ENCODE measurements around the gene CEP112.
"Not testable (repeated sequence)": the region's sequence is repeated elsewhere in the genome, so short reads cannot be mapped to it uniquely, and the experiment has no call there.

Gene CEP112

GRCh38 chr17:65868881-65869280 lies 323.1 kb downstream of the CEP112 start:
- DNase-seq, result no peak

GRCh38 chr17:65867014-65867413 lies 324.9 kb downstream of the CEP112 start:
- DNase-seq, result no peak

GRCh38 chr17:65865715-65866425 lies 326.1 kb downstream of the CEP112 start:
- DNase-seq, result no peak

- no peak for DNase-seq
These were observed 327.5 kb downstream of the CEP112 start for GRCh38 chr17:65864394-65864793.

GRCh38 chr17:65857718-65858117 lies 334.2 kb downstream of the CEP112 start:
- DNase-seq, result no peak

GRCh38 chr17:65856865-65857264 lies 335.1 kb downstream of the CEP112 start:
- no peak for DNase-seq

GRCh38 chr17:65855675-65856074 lies 336.3 kb downstream of the CEP112 start:
- DNase-seq, result no peak

- DNase-seq, result no peak
These were observed 336.7 kb downstream of the CEP112 start for GRCh38 chr17:65855245-65855644.

GRCh38 chr17:65853816-65854215 lies 338.1 kb downstream of the CEP112 start:
- DNase-seq, result no peak

GRCh38 chr17:65852911-65853310 lies 339.0 kb downstream of the CEP112 start:
- DNase-seq, result no peak

- DNase-seq, result no peak
These were observed 339.8 kb downstream of the CEP112 start for GRCh38 chr17:65851965-65852736.

GRCh38 chr17:65850486-65850885 lies 341.4 kb downstream of the CEP112 start:
- no peak for DNase-seq

- DNase-seq, result no peak
These were observed 343.2 kb downstream of the CEP112 start for GRCh38 chr17:65848751-65849150.

GRCh38 chr17:65841089-65841488 lies 350.8 kb downstream of the CEP112 start:
- no peak for DNase-seq

GRCh38 chr17:65837232-65837631 lies 354.7 kb downstream of the CEP112 start:
- DNase-seq, result not testable (repeated sequence)

- DNase-seq, result no peak
These were observed 358.7 kb downstream of the CEP112 start for GRCh38 chr17:65833214-65833613.

GRCh38 chr17:65830356-65830755 lies 361.6 kb downstream of the CEP112 start:
- DNase-seq, result no peak

GRCh38 chr17:65826577-65826976 lies 365.4 kb downstream of the CEP112 start:
- DNase-seq, result not testable (repeated sequence)

- DNase-seq, result no peak
These were observed 367.0 kb downstream of the CEP112 start for GRCh38 chr17:65824901-65825300.

- DNase-seq, result no peak
These were observed 368.2 kb downstream of the CEP112 start for GRCh38 chr17:65823713-65824112.

- DNase-seq, result no peak
These were observed 371.1 kb downstream of the CEP112 start for GRCh38 chr17:65820811-65821210.

GRCh38 chr17:65820306-65820705 lies 371.6 kb downstream of the CEP112 start:
- DNase-seq, result no peak

- no peak for DNase-seq
These were observed 372.1 kb downstream of the CEP112 start for GRCh38 chr17:65819810-65820209.

- no peak for DNase-seq
These were observed 374.0 kb downstream of the CEP112 start for GRCh38 chr17:65817951-65818350.
